Neuronal stem cell (in vitro differentiated cells): Measurements from ENCODE around the gene ZNF792.
"Not testable (repeated sequence)": the region's sequence is repeated elsewhere in the genome, so short reads cannot be mapped to it uniquely, and the experiment has no call there.

ENCODE experiments used
- DNase-seq: peaks from one replicate; pipeline ENCODE4 v3.0.0-alpha.2; 2013; ENCODE audit warnings: low spot score
- H2AFZ ChIP-seq: one replicate; pipeline ENCODE4 v1.6.1; 2013; ENCODE audit warnings: mild to moderate bottlenecking, low read length, inconsistent platforms
- H2AK5ac ChIP-seq: 2 replicates; pipeline ENCODE4 v1.6.1; 2013; ENCODE audit warnings: low read depth, mild to moderate bottlenecking, inconsistent platforms, low read length, moderate library complexity, mixed read lengths
- H2BK120ac ChIP-seq: 2 replicates; pipeline ENCODE4 v1.6.1; 2013; ENCODE audit warnings: low read depth, mild to moderate bottlenecking, inconsistent platforms, low read length, moderate library complexity, mixed read lengths
- H2BK12ac ChIP-seq: one replicate; pipeline ENCODE4 v1.6.1; 2013; ENCODE audit warnings: low read length, inconsistent platforms
- H2BK15ac ChIP-seq: 2 replicates; pipeline ENCODE4 v1.6.1; 2013; ENCODE audit warnings: mild to moderate bottlenecking, low read length, inconsistent platforms, mixed read lengths
- H2BK5ac ChIP-seq: one replicate; pipeline ENCODE4 v1.6.1; 2013; ENCODE audit warnings: inconsistent platforms, mild to moderate bottlenecking, low read length, moderate library complexity
- H3K14ac ChIP-seq: one replicate; pipeline ENCODE4 v1.6.1; 2013; ENCODE audit warnings: low read length, inconsistent platforms
- H3K18ac ChIP-seq: 2 replicates; pipeline ENCODE4 v1.6.1; 2013; ENCODE audit warnings: low read length, inconsistent platforms
- H3K23ac ChIP-seq: 2 replicates; pipeline ENCODE4 v1.6.1; 2013; ENCODE audit warnings: low read depth, mild to moderate bottlenecking, mixed read lengths, low read length, inconsistent platforms; ENCODE audit not compliant: poor library complexity
- H3K27ac ChIP-seq: replicated peaks from 3 replicates; pipeline ENCODE4 v1.5.1; 2013; ENCODE audit warnings: low read length, inconsistent platforms
- H3K27me3 ChIP-seq, 3 experiments: 2 replicates each; pipeline ENCODE4 v1.6.1; 2013; ENCODE audit warnings: low read length in 3 of 3, mild to moderate bottlenecking in 2 of 3, inconsistent platforms in 1 of 3, low read depth in 1 of 3, mixed read lengths in 1 of 3, moderate library complexity in 1 of 3; ENCODE audit not compliant: control insufficient read depth in 3 of 3, insufficient read depth in 3 of 3
- H3K36me3 ChIP-seq, 2 donors: replicated peaks in 1 of 2; 2 replicates each; pipeline ENCODE4 v1.6.1; 2013; ENCODE audit warnings: low read length in 2 of 2; ENCODE audit not compliant: control insufficient read depth in 2 of 2, insufficient read depth in 2 of 2
- H3K4ac ChIP-seq: 2 replicates; pipeline ENCODE4 v1.6.1; 2013; ENCODE audit warnings: inconsistent platforms, mild to moderate bottlenecking, low read length, moderate library complexity
- H3K4me1 ChIP-seq, 2 donors: 1 replicate in 1 of 2; 2 replicates in 1 of 2; pipeline ENCODE4 v1.6.1; 2013; ENCODE audit warnings: low read length in 2 of 2, low read depth in 1 of 2; ENCODE audit not compliant: control insufficient read depth in 2 of 2, insufficient read depth in 1 of 2
- H3K4me2 ChIP-seq: one replicate; pipeline ENCODE4 v1.6.1; 2013; ENCODE audit warnings: mild to moderate bottlenecking, low read length, inconsistent platforms; ENCODE audit not compliant: insufficient read depth, poor library complexity, severe bottlenecking
- H3K4me3 ChIP-seq, 2 donors: 2 replicates each; pipeline ENCODE4 v1.5.1; 2013; ENCODE audit warnings: low read length in 2 of 2, mild to moderate bottlenecking in 2 of 2, inconsistent platforms in 1 of 2, moderate library complexity in 1 of 2
- H3K79me1 ChIP-seq: one replicate; pipeline ENCODE4 v1.6.1; 2013; ENCODE audit warnings: low read depth, mild to moderate bottlenecking, inconsistent platforms, low read length, moderate library complexity
- H3K9ac ChIP-seq: one replicate; pipeline ENCODE4 v1.6.1; 2013; ENCODE audit warnings: mild to moderate bottlenecking, low read depth, low read length, inconsistent platforms; ENCODE audit not compliant: poor library complexity
- H3K9me3 ChIP-seq, 2 donors: replicated peaks in 1 of 2; 2 replicates each; pipeline versions ENCODE3 to v1.6.1; 2013; ENCODE audit warnings: low read length in 2 of 2, mild to moderate bottlenecking in 2 of 2, inconsistent platforms in 1 of 2, low read depth in 1 of 2, mixed read lengths in 1 of 2, moderate library complexity in 1 of 2; ENCODE audit not compliant: control insufficient read depth in 2 of 2, insufficient read depth in 1 of 2
- H4K8ac ChIP-seq: one replicate; pipeline ENCODE4 v1.6.1; 2013; ENCODE audit warnings: low read depth, mild to moderate bottlenecking, inconsistent platforms, low read length, moderate library complexity
- H4K91ac ChIP-seq: one replicate; pipeline ENCODE4 v1.6.1; 2013; ENCODE audit warnings: low read length, low read depth, mild to moderate bottlenecking, inconsistent platforms; ENCODE audit not compliant: poor library complexity
- WGBS, 2 donors: extraction: QIAGEN DNeasy Blood & Tissue Kit; methylation state at CpG; one replicate each; pipeline ENCODE4 v1.1.7; 2013; ENCODE audit warnings: missing lambda C conversion rate in 2 of 2, mixed read lengths in 1 of 2; ENCODE audit not compliant: insufficient read length in 2 of 2, insufficient replicate concordance in 1 of 2; ENCODE audit errors: extremely low coverage in 2 of 2; 5-methylcytosine and 5-hydroxymethylcytosine counted together

Gene ZNF792

DNA sequence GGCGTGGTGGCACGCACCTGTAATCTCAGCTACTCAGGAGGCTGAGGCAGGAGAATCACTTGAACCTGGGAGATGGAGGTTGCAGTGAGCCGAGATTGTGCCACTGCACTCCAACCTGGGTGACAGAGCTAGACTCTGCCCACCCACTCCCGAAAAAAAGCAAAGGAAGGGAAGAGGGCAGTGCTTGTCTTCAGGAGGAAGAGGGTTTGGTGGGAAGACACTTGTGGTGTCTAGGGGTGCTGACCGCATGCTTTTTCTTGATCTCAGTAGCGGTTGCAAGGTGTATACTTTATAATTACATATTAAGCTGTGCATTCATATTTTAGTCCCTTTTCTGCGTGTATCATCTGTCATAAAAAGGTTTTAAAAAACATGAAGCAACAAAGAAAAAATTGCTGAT is 28.6 kb upstream of the ZNF792 start:
- not testable (repeated sequence) for H2BK12ac ChIP-seq, H4K8ac ChIP-seq, DNase-seq, H3K9me3 ChIP-seq, H3K4me1 ChIP-seq, H3K36me3 ChIP-seq, H3K79me1 ChIP-seq, H3K18ac ChIP-seq, H2BK5ac ChIP-seq, H3K4me2 ChIP-seq, H3K9ac ChIP-seq, H3K4me3 ChIP-seq, H2BK120ac ChIP-seq, H2AFZ ChIP-seq, H3K23ac ChIP-seq, H4K91ac ChIP-seq, H2AK5ac ChIP-seq, H3K27me3 ChIP-seq, H3K27ac ChIP-seq, H2BK15ac ChIP-seq, H3K4ac ChIP-seq, H3K14ac ChIP-seq
- no CpG with 5 or more reads among the region's 7 CpGs for WGBS, 2 donors

DNA sequence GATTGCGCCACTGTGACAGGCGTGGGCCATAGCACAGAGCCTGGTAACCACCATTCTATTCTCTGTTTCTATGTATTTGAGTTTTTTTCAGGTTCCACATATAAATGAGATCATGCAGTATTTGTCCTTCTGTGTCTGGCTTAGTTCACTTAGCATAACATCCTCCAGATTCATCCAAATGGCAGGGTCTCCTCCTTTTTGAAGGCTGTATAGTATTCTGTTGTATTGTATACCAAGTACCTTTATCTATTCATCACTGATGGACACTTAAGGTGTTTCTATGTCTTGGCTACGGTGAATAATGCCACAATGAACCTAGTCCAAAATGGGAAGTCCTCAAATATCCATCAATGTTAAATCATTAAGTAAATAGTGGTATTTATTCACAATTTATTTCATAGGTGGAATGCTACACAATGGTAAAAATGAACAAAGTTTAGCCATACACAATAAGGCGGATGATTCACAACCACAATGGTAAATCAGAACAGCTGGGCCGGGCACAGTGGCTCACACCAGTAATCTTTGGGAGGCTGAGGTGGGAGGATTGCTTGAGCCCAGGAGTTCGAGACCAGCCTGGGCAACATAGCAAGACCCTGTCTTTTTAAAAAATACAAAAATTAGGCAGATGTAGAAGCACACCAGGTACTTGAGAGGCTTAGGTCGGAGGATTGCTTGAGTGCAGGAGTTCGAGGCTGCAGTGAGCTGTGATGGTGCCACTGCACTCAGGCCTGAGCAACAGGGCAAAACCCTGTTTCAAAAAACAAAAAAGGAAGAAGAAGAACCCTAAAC is 27.7 kb upstream of the ZNF792 start:
- Histone ChIP-seq H3K23ac (no peak overlapping the region), H3K27ac (no peak overlapping the region), H3K4me1 (no peaks in the 10 kb centered on the region), H3K36me3 (no peaks in the 10 kb centered on the region), H3K18ac (no peak overlapping the region), H3K4me2 (no peak overlapping the region), H2BK5ac (no peak overlapping the region), H4K8ac (no peak overlapping the region), H3K9ac (no peak overlapping the region), H3K4me3 (no peak overlapping the region), H3K4ac (no peak overlapping the region), H4K91ac (no peak overlapping the region), H2BK12ac (no peak overlapping the region), H2BK15ac (no peak overlapping the region), H3K14ac (no peak overlapping the region), H3K9me3 (peaks cover 0 to 4% of the 10 kb centered on the region in 2 donors), H2AK5ac (no peak overlapping the region), H3K27me3 (no peaks in the 10 kb centered on the region), H3K79me1 (no peaks in the 10 kb centered on the region), H2AFZ (no peak overlapping the region), H2BK120ac (no peak overlapping the region)
- WGBS, 2 donors = no CpG with 5 or more reads among the region's 8 CpGs
- no peak for DNase-seq

DNA sequence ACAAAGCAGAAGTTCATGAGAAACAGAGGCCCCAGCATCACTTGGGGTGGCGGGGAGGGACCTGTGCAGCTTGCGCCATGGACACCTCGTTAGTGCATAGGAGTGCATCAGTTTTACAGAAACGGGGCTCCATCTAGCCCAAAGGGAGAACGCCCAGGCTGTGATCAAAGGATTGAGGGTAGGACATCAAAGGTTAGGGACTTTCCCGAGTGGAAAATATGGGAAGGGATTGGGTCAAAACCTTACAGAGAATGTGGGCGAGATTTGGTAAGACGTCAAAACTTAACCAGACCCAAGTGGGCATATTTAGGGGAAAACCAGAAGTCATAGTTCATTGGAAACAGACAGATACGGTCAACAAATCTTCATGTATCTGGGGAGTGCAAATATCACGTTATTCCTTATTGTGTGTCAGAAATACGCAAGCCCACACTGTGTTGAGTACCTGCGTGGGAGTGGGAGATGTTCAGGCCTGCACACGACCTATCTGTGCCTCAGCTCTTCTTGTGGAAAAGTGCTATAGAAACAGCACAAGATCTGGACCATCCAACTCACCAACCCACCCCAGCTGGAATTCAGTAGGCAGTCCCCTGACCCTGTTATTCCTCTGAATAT is 26.7 kb upstream of the ZNF792 start:
- H3K23ac ChIP-seq = no peak overlapping the region
- no peak overlapping the region for H3K9ac ChIP-seq
- peaks cover 0 to 4% of the 10 kb centered on the region in 2 donors for H3K9me3 ChIP-seq
- H3K18ac ChIP-seq = no peak overlapping the region
- H3K4me1 ChIP-seq = peaks cover 0 to 1% of the 10 kb centered on the region in 2 donors
- DNase-seq = no peak
- no CpG with 5 or more reads among the region's 13 CpGs for WGBS, 2 donors
- H2AFZ ChIP-seq = no peak overlapping the region
- no peak overlapping the region for H3K4ac ChIP-seq
- no peak overlapping the region for H2BK5ac ChIP-seq
- H4K91ac ChIP-seq = no peak overlapping the region
- H3K14ac ChIP-seq = no peak overlapping the region
- H3K27ac ChIP-seq = no peak overlapping the region
- peak overlapping the region in 1 of 2 donors; percentile 30 for H3K4me3 ChIP-seq
- no peak overlapping the region for H2AK5ac ChIP-seq
- H2BK15ac ChIP-seq = no peak overlapping the region
- H4K8ac ChIP-seq = no peak overlapping the region
- no peak overlapping the region for H3K4me2 ChIP-seq
- no peaks in the 10 kb centered on the region for H3K27me3 ChIP-seq
- H2BK120ac ChIP-seq = no peak overlapping the region
- H2BK12ac ChIP-seq = no peak overlapping the region
- no peaks in the 10 kb centered on the region for H3K36me3 ChIP-seq
- no peaks in the 10 kb centered on the region for H3K79me1 ChIP-seq

DNA sequence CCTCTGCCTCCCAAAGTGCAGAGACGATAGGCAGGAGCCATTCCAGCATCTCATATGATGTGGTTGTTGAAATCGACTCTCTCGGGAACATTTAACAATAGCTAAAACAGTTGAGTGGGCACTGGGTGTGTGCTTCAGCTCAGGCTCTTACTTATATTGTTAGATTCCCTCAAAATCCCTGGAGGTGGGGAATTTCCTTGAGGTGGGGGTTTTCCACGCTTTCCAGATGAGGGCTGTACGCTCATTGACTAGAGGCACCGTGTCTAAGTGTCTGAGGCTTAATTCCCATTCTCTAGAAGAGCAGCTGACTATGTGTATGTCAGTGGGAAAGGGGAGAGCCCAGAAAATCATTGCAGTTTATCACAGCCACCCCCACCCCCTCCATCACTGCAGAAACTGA is 25.3 kb upstream of the ZNF792 start:
- Histone ChIP-seq H2AK5ac (no peak overlapping the region), H3K14ac (no peak overlapping the region), H3K23ac (no peak overlapping the region), H3K79me1 (no peaks in the 10 kb centered on the region), H3K9me3 (peaks cover 0 to 1% of the 10 kb centered on the region in 2 donors), H3K9ac (no peak overlapping the region), H4K91ac (no peak overlapping the region), H3K4me1 (peaks cover 0 to 5% of the 10 kb centered on the region in 2 donors), H3K4me3 (no peak overlapping the region), H2BK12ac (no peak overlapping the region), H3K4ac (no peak overlapping the region), H3K4me2 (no peak overlapping the region), H4K8ac (no peak overlapping the region), H3K27ac (no peak overlapping the region), H2BK120ac (no peak overlapping the region), H3K36me3 (no peaks in the 10 kb centered on the region), H2AFZ (no peak overlapping the region), H3K27me3 (no peaks in the 10 kb centered on the region), H2BK5ac (no peak overlapping the region), H3K18ac (no peak overlapping the region), H2BK15ac (no peak overlapping the region)
- no peak for DNase-seq
- WGBS, 2 donors = no CpG with 5 or more reads among the region's 6 CpGs
